H1 (cell line): ENCODE data around the gene RSPO1. TPM values are rescaled to one million over a fixed set of nuclear protein-coding genes. Genes with fewer than 3 reads are reported as not detected.
"Not testable (repeated sequence)": the region's sequence is repeated elsewhere in the genome, so short reads cannot be mapped to it uniquely, and the experiment has no call there.

Experiments used
- CTCF ChIA-PET: fragments of 300-600 bp; sonication (Branson Sonifier 250); formaldehyde crosslinking; loops from one replicate; lab custom pipeline; 2021; ENCODE audit not compliant: partially characterized antibody; lab: Charles Lee
- POLR2A ChIA-PET: fragments of 300-600 bp; sonication (Branson Sonifier 250); formaldehyde crosslinking; loops from one replicate; lab custom pipeline; 2021; ENCODE audit warnings: inconsistent platforms; ENCODE audit not compliant: partially characterized antibody; lab: Charles Lee
- DNase-seq, 2 experiments: peaks; one replicate each; pipeline versions ENCODE4 v3.0.0 to v3.0.0-alpha.2; 2010 to 2022; ENCODE audit warnings: low spot score in 2 of 2, low read depth in 1 of 2, mixed read lengths in 1 of 2
- FAIRE-seq: peaks from 2 replicates; lab custom pipeline; 2011; peaks lifted over from hg19 to GRCh38; lab: Jason Lieb, UNC
- H2AFZ ChIP-seq: 2 replicates; pipeline ENCODE4 v1.8.1; 2012; ENCODE audit warnings: low read length, inconsistent platforms
- H2AK5ac ChIP-seq: 2 replicates; pipeline ENCODE4 v1.6.1; 2013; ENCODE audit warnings: low read depth, low read length
- H2BK120ac ChIP-seq: replicated peaks from 2 replicates; pipeline ENCODE3; 2013; ENCODE audit warnings: low read depth, low read length, inconsistent platforms
- H2BK12ac ChIP-seq: 2 replicates; pipeline ENCODE4 v1.6.1; 2013; ENCODE audit warnings: low read depth, low read length
- H2BK15ac ChIP-seq: 2 replicates; pipeline ENCODE4 v1.6.1; 2013; ENCODE audit warnings: low read length
- H2BK20ac ChIP-seq: 2 replicates; pipeline ENCODE4 v1.6.1; 2013; ENCODE audit warnings: low read length
- H2BK5ac ChIP-seq: 2 replicates; pipeline ENCODE4 v1.6.1; 2013; ENCODE audit warnings: low read depth, low read length
- H3K14ac ChIP-seq: 2 replicates; pipeline ENCODE4 v1.6.1; 2013; ENCODE audit warnings: inconsistent platforms; ENCODE audit not compliant: insufficient read length
- H3K18ac ChIP-seq: 2 replicates; pipeline ENCODE4 v1.6.1; 2013; ENCODE audit warnings: low read length; ENCODE audit errors: extremely low read depth
- H3K23ac ChIP-seq: 2 replicates; pipeline ENCODE4 v1.6.1; 2013; ENCODE audit warnings: inconsistent platforms; ENCODE audit not compliant: insufficient read length
- H3K23me2 ChIP-seq: 2 replicates; pipeline ENCODE4 v1.6.1; 2013; ENCODE audit warnings: low read depth, low read length
- H3K27ac ChIP-seq: 2 replicates; pipeline ENCODE4 v1.6.1; 2011; ENCODE audit warnings: low read depth, low read length, inconsistent platforms
- H3K27me3 ChIP-seq, 4 experiments: replicated peaks in 1 of 4; 1 replicate in 1 of 4; 2 replicates in 3 of 4; pipeline versions ENCODE4 v1.6.1 to v1.8.1; 2011 to 2013; ENCODE audit warnings: low read length in 3 of 4, mild to moderate bottlenecking in 3 of 4, inconsistent platforms in 2 of 4, mixed read lengths in 2 of 4, moderate library complexity in 1 of 4; ENCODE audit not compliant: control insufficient read depth in 3 of 4, insufficient read depth in 3 of 4; ENCODE audit errors: extremely low read depth in 1 of 4
- H3K36me3 ChIP-seq, 4 experiments: 2 replicates each; pipeline versions ENCODE4 v1.6.1 to v1.8.1; 2011 to 2013; ENCODE audit warnings: mild to moderate bottlenecking in 4 of 4, low read length in 3 of 4, moderate library complexity in 2 of 4, control low read depth in 1 of 4, inconsistent platforms in 1 of 4; ENCODE audit not compliant: insufficient read depth in 4 of 4, control insufficient read depth in 2 of 4
- H3K4ac ChIP-seq: replicated peaks from 2 replicates; pipeline ENCODE3; 2013; ENCODE audit warnings: low read length, low read depth, mixed read lengths, inconsistent platforms; ENCODE audit not compliant: insufficient read length
- H3K4me1 ChIP-seq, 4 experiments: replicated peaks in 1 of 4; 1 replicate in 1 of 4; 2 replicates in 3 of 4; pipeline versions ENCODE4 v1.6.1 to v1.8.1; 2011 to 2013; ENCODE audit warnings: low read length in 3 of 4, inconsistent platforms in 2 of 4, mixed read lengths in 1 of 4; ENCODE audit not compliant: insufficient read depth in 4 of 4, control insufficient read depth in 3 of 4
- H3K4me2 ChIP-seq, 2 experiments: 2 replicates each; pipeline versions ENCODE4 v1.6.1 to v1.8.1; 2011 to 2013; ENCODE audit warnings: low read depth in 2 of 2, low read length in 2 of 2, control low read depth in 1 of 2, inconsistent platforms in 1 of 2, mild to moderate bottlenecking in 1 of 2; ENCODE audit not compliant: insufficient read depth in 1 of 2
- H3K4me3 ChIP-seq, 4 experiments: fragments of 200-600, 300-600 bp in 1 of 4; sonication (generic), shearing (Covaris generic), sonication (Bioruptor Twin) in 1 of 4; 2 replicates each; pipeline versions ENCODE4 v1.5.1 to v1.8.1; 2011 to 2016; ENCODE audit warnings: low read length in 4 of 4, low read depth in 3 of 4, control low read depth in 2 of 4, inconsistent platforms in 2 of 4, mild to moderate bottlenecking in 2 of 4, mixed read lengths in 1 of 4, moderate library complexity in 1 of 4; ENCODE audit not compliant: insufficient read depth in 2 of 4; ENCODE audit errors: extremely low read depth in 1 of 4
- H3K56ac ChIP-seq: replicated peaks from 2 replicates; pipeline ENCODE3; 2013; ENCODE audit warnings: low read depth, mild to moderate bottlenecking, mixed read lengths, low read length, inconsistent platforms; ENCODE audit not compliant: insufficient read length
- H3K79me1 ChIP-seq: 2 replicates; pipeline ENCODE4 v1.6.1; 2013; ENCODE audit warnings: low read depth, low read length, control low read depth
- H3K79me2 ChIP-seq, 2 experiments: 2 replicates each; pipeline versions ENCODE4 v1.6.1 to v1.8.1; 2012 to 2013; ENCODE audit warnings: low read length in 2 of 2, mild to moderate bottlenecking in 2 of 2, inconsistent platforms in 1 of 2; ENCODE audit not compliant: insufficient read depth in 2 of 2, control insufficient read depth in 1 of 2
- H3K9ac ChIP-seq, 4 experiments: replicated peaks in 1 of 4; 1 replicate in 1 of 4; 2 replicates in 3 of 4; pipeline versions ENCODE4 v1.6.1 to v1.8.1; 2011 to 2013; ENCODE audit warnings: low read depth in 3 of 4, low read length in 3 of 4, control low read depth in 2 of 4, mild to moderate bottlenecking in 2 of 4, moderate library complexity in 2 of 4, inconsistent platforms in 1 of 4; ENCODE audit errors: extremely low read depth in 1 of 4
- H3K9me3 ChIP-seq, 2 experiments: 2 replicates each; pipeline versions ENCODE4 v1.6.1 to v1.8.1; 2012 to 2013; ENCODE audit warnings: mild to moderate bottlenecking in 2 of 2, moderate library complexity in 2 of 2, control low read depth in 1 of 2, inconsistent platforms in 1 of 2, low read depth in 1 of 2, low read length in 1 of 2, mixed read lengths in 1 of 2; ENCODE audit not compliant: insufficient read depth in 2 of 2
- H4K20me1 ChIP-seq, 2 experiments: replicated peaks in 1 of 2; 2 replicates each; pipeline versions ENCODE3 to v1.8.1; 2011 to 2013; ENCODE audit warnings: inconsistent platforms in 2 of 2, low read length in 2 of 2, mild to moderate bottlenecking in 1 of 2; ENCODE audit not compliant: insufficient read depth in 2 of 2, control insufficient read depth in 1 of 2
- H4K5ac ChIP-seq: 2 replicates; pipeline ENCODE4 v1.6.1; 2013; ENCODE audit warnings: low read length, low read depth, mixed read lengths, inconsistent platforms; ENCODE audit not compliant: insufficient read length
- H4K8ac ChIP-seq: 2 replicates; pipeline ENCODE4 v1.8.0; 2013; ENCODE audit warnings: mild to moderate bottlenecking, moderate library complexity, low read length, inconsistent platforms; ENCODE audit not compliant: insufficient read depth; ENCODE audit errors: extremely low read depth
- H4K91ac ChIP-seq: replicated peaks from 2 replicates; pipeline ENCODE3; 2013; ENCODE audit warnings: low read length, mixed read lengths, inconsistent platforms; ENCODE audit not compliant: insufficient read length
- WGBS, 2 experiments: shearing (Covaris generic) in 1 of 2; methylation state at CpG; one replicate each; pipeline versions ENCODE4 v1.1.6 to v1.1.7; 2013 to 2015; ENCODE audit warnings: low lambda C conversion rate in 2 of 2, mixed read lengths in 2 of 2, inconsistent platforms in 1 of 2, low coverage in 1 of 2, missing lambda C conversion rate in 1 of 2; ENCODE audit not compliant: insufficient replicate concordance in 2 of 2, insufficient coverage in 1 of 2, insufficient read length in 1 of 2; ENCODE audit errors: extremely low coverage in 1 of 2, missing lambda C conversion rate in 1 of 2; 5-methylcytosine and 5-hydroxymethylcytosine counted together
- polyA plus RNA-seq, 7 experiments: library from polyadenylated mRNA; depleted of rRNA in 3 of 7; stranded (reverse) in 5 of 7; unstranded in 2 of 7; fragments of >200 nt in 5 of 7; fragments of 200-250 nt in 2 of 7; gene quantifications; 1 replicate in 5 of 7; 2 replicates in 1 of 7; 4 replicates in 1 of 7; pipeline versions ENCODE4 v1.2.1 to v1.2.3, GENCODE V29; 2011 to 2013; ENCODE audit warnings: missing spikeins in 2 of 7, mixed read lengths in 2 of 7
- total RNA-seq: library from RNA; stranded (reverse); fragmentation: NEBNext Ultra II Directional; extraction: Animal tissue kit (Norgen Biotek cat#: 25700); gene quantifications from 2 replicates; pipeline ENCODE4 v1.2.1, GENCODE V29; 2021

RSPO1 gene
- total and polyA plus RNA-seq, 2 of the 8 experiments (the other 6 are each of a cell fraction or from before 2014, with no cell fraction given), result 0.39 TPM; not detected in 1

DNA sequence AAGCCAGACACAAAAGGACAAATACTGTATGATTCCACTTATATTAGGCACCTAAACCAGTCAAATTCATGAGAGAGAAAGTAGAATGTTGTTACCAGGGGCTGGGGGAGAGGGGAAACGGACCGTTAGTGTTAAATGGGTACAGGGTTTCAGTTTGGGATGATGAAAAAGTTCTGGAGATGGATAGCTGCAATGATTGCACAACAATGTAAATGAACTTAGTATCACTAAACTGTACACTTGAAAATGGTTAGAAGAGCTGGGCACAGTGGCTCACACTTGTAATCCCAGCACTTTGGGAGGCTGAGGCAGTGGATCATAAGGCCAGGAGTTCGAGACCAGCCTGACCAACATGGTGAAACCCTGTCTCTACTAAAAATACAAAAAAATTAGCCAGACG is 50.1 kb downstream of the RSPO1 start:
- H3K79me1 ChIP-seq, H2AK5ac ChIP-seq, H4K5ac ChIP-seq, H4K20me1 ChIP-seq, H3K4me1 ChIP-seq, H4K8ac ChIP-seq, H3K9me3 ChIP-seq, H4K91ac ChIP-seq, H3K56ac ChIP-seq, H2BK120ac ChIP-seq, H3K79me2 ChIP-seq, H3K23ac ChIP-seq, H2BK5ac ChIP-seq, H2AFZ ChIP-seq, H3K27ac ChIP-seq, H3K9ac ChIP-seq, H3K18ac ChIP-seq, H3K4me3 ChIP-seq, DNase-seq, H2BK15ac ChIP-seq, H2BK20ac ChIP-seq, FAIRE-seq, H3K27me3 ChIP-seq, H3K4ac ChIP-seq, H3K14ac ChIP-seq, H3K23me2 ChIP-seq, H2BK12ac ChIP-seq, H3K4me2 ChIP-seq: not testable (repeated sequence)
- CTCF ChIA-PET, result interaction anchor here (0.6 to 0.7 kb wide), 2 partner anchors 15 to 97 kb away, joined by 3 read pairs; no protein-coding TSS in a partner anchor
- peaks cover 22 to 75% (median 58%) of the 10 kb centered on the region in 4 experiments for H3K36me3 ChIP-seq
- WGBS, 2 experiments, result 95% methylated on average over 4 of the region's 4 CpGs; no CpG with 5 or more reads in 1 of the 2 experiments
- POLR2A ChIA-PET, result interaction anchor here (2.0 kb wide), 1 partner anchor 10 kb away, joined by 9 read pairs; the partner anchor contains the start of gene GNL2
